KMS-11 (cell line): ENCODE data around the gene OR1E2.

Experiments used
- H2AFZ ChIP-seq: fragments of 200-600 bp; sonication (generic); 2 replicates; pipeline ENCODE4 v1.6.1; 2016; ENCODE audit warnings: antibody characterized with exemption, mixed run types, low read depth
- H3K27ac ChIP-seq: fragments of 200-600 bp; sonication (generic); 2 replicates; pipeline ENCODE4 v1.6.1; 2016; ENCODE audit warnings: mild to moderate bottlenecking, mixed run types
- H3K27me3 ChIP-seq: fragments of 200-600 bp; sonication (generic); 2 replicates; pipeline ENCODE4 v1.6.1; 2017; ENCODE audit warnings: mild to moderate bottlenecking, low read depth, mixed run types, moderate library complexity; ENCODE audit not compliant: insufficient read depth
- H3K36me3 ChIP-seq: fragments of 200-600 bp; sonication (generic); 2 replicates; pipeline ENCODE4 v1.6.1; 2017; ENCODE audit warnings: mild to moderate bottlenecking, mixed run types; ENCODE audit not compliant: insufficient read depth
- H3K4me1 ChIP-seq: fragments of 200-600 bp; sonication (generic); 2 replicates; pipeline ENCODE4 v1.6.1; 2016; ENCODE audit warnings: mild to moderate bottlenecking, low read depth, mixed run types; ENCODE audit not compliant: poor library complexity, severe bottlenecking
- H3K4me2 ChIP-seq: fragments of 200-600 bp; sonication (generic); 2 replicates; pipeline ENCODE4 v1.7.0; 2016; ENCODE audit warnings: mild to moderate bottlenecking, mixed run types
- H3K4me3 ChIP-seq: fragments of 200-600 bp; sonication (generic); IDR thresholded peaks from 2 replicates; pipeline ENCODE4 v1.6.1; 2017; ENCODE audit warnings: low read depth, low read length, mixed read lengths; ENCODE audit not compliant: insufficient read depth
- H3K79me2 ChIP-seq: fragments of 200-600 bp; sonication (generic); 2 replicates; pipeline ENCODE4 v1.6.1; 2016; ENCODE audit warnings: low read depth, mixed run types; ENCODE audit not compliant: insufficient read depth
- H3K9ac ChIP-seq: fragments of 200-600 bp; sonication (generic); 2 replicates; pipeline ENCODE4 v1.6.1; 2016; ENCODE audit warnings: mild to moderate bottlenecking, mixed run types
- H4K20me1 ChIP-seq: fragments of 200-600 bp; sonication (generic); 2 replicates; pipeline ENCODE4 v1.6.1; 2016; ENCODE audit warnings: mild to moderate bottlenecking, mixed run types; ENCODE audit not compliant: insufficient read depth
- CTCF ChIP-seq: fragments of 200-600 bp; sonication (generic); conservative IDR thresholded peaks from 2 replicates; pipeline ENCODE4 v1.6.1; 2017; ENCODE audit warnings: low read depth, mild to moderate bottlenecking, antibody characterized with exemption, low read length, moderate library complexity, mixed read lengths

Gene OR1E2

GRCh38 chr17:3433741-3434140 lies at the start of gene OR1E2:
Gene OR1E2, minus strand, starts transcription at chr17:3433841. Its CDS starts 0 bp downstream, at chr17:3433841.
- Histone ChIP-seq H3K27me3 (no peaks in the 10 kb centered on the region), H3K4me1 (no peaks in the 10 kb centered on the region), H3K79me2 (no peaks in the 10 kb centered on the region), H2AFZ (no peak within 1 kb of the TSS), H3K27ac (no peak within 1 kb of the TSS), H3K9ac (no peak within 1 kb of the TSS), H4K20me1 (no peaks in the 10 kb centered on the region), H3K4me3 (no peak within 1 kb of the TSS), H3K36me3 (no peaks in the 10 kb centered on the region), H3K4me2 (no peak within 1 kb of the TSS)
- TF ChIP-seq CTCF = no peak

- no peaks in the 10 kb centered on the region for H3K4me1 ChIP-seq
- H3K79me2 ChIP-seq = no peaks in the 10 kb centered on the region
- H3K36me3 ChIP-seq = no peaks in the 10 kb centered on the region
- no peak for TF ChIP-seq CTCF
- no peak overlapping the region for H3K27ac ChIP-seq
- H3K4me2 ChIP-seq = no peak overlapping the region
- no peak overlapping the region for H2AFZ ChIP-seq
- H4K20me1 ChIP-seq = no peaks in the 10 kb centered on the region
- H3K9ac ChIP-seq = no peak overlapping the region
- no peaks in the 10 kb centered on the region for H3K27me3 ChIP-seq
- no peak overlapping the region for H3K4me3 ChIP-seq
These were observed 49.2 kb upstream of the OR1E2 start for GRCh38 chr17:3482852-3483251.

GRCh38 chr17:3479988-3480387 lies 46.3 kb upstream of the OR1E2 start:
- Histone ChIP-seq H3K4me2 (no peak overlapping the region), H3K27ac (no peak overlapping the region), H3K27me3 (no peaks in the 10 kb centered on the region), H3K4me1 (no peaks in the 10 kb centered on the region), H4K20me1 (no peaks in the 10 kb centered on the region), H3K79me2 (no peaks in the 10 kb centered on the region), H2AFZ (no peak overlapping the region), H3K36me3 (no peaks in the 10 kb centered on the region), H3K4me3 (no peak overlapping the region), H3K9ac (no peak overlapping the region)
- no peak for TF ChIP-seq CTCF

GRCh38 chr17:3475812-3476610 lies 42.4 kb upstream of the OR1E2 start, which contains the start of gene ASPA:
Gene ASPA, plus strand, starts transcription at chr17:3475997. Its CDS starts 163 bp downstream, at chr17:3476160.
- Histone ChIP-seq H3K4me1 (no peaks in the 10 kb centered on the region), H2AFZ (no peak within 1 kb of the TSS), H3K79me2 (no peaks in the 10 kb centered on the region), H3K4me3 (no peak within 1 kb of the TSS), H3K36me3 (no peaks in the 10 kb centered on the region), H3K9ac (no peak within 1 kb of the TSS), H4K20me1 (no peaks in the 10 kb centered on the region), H3K27ac (no peak within 1 kb of the TSS), H3K4me2 (no peak within 1 kb of the TSS), H3K27me3 (no peaks in the 10 kb centered on the region)
- no peak for TF ChIP-seq CTCF
